AG20443 (cell line): ENCODE measurements around the gene TGFB2.

ENCODE experiments used
- DNase-seq: peaks from one replicate; pipeline ENCODE4 v3.0.0; 2012; ENCODE audit warnings: low spot score, mixed read lengths

Gene TGFB2

GRCh38 chr1:218361298-218362065 lies 16.3 kb downstream of the TGFB2 start:
- DNase-seq, result peak; percentile 50

DNA sequence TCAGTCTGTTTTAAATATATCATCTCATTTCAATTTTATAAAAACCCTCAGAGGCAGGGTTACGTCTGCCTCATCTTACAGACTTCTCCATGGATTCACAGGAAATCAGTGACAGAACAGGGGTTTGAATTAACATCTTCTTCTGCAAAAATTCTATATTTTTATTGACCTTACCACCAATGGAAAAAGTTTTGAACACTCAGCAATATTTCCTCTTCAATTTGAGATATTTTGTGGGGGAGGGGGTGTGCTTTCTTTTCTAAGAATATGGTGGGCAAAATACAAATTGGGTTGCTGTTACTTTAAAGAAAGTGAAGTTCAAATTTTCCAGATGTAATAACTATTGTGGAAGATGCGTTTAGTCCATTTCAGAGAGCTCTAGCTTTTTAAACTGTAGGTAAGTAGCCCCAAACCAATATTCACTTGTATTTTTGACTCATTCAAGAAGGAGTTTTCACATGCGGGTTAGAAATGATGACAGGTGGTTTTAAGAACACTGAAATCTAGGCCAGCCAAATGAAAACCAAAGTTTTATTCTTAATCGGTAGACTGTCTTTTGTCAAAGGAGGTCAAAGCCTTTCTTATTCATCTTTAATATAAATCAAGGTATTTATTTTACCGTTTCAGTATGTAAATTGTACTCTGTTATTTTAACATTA lies 17.4 kb downstream of the TGFB2 start:
- no peak for DNase-seq

GRCh38 chr1:218363141-218363540 lies 18.0 kb downstream of the TGFB2 start:
- DNase-seq, result no peak

GRCh38 chr1:218364028-218364710 lies 19.0 kb downstream of the TGFB2 start:
- no peak for DNase-seq

DNA sequence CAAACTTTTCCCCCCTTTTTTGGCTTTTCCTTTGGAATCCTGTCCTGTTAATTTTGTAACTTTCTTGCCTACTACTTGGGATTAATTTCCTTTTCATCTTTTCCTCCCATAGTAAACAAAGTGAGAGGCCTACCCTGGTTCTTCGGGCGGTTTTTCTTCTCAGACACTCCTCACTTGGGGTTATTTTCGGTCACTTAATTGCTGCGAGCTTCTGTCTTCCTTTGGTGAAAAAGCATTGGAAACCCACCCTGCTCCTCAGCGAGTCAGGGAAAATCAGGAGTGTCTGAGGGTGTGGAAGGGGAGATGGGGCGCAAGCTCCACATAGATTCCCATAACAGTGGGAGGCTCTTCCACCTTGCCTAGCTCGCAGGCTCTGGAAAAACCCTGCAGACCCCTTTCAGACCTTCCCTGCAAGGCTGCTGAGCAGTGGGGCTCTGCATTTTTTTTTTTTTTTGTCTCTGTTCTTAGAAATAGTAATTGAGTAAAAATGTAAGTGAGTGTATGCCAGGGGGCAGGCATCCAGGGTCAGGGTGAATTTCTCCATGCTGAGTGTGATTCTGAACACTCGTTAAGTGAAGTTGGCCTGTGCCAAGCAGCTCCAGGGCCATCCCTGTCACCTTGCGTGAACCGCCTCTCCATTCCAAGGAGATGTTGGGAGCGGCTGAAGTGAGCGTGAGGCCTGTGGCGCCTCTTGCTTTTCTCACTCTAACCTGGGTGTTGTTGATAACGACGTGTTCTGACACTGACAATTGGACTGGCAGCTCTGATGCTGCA lies 20.3 kb downstream of the TGFB2 start:
- DNase-seq, result peak; percentile 39

DNA sequence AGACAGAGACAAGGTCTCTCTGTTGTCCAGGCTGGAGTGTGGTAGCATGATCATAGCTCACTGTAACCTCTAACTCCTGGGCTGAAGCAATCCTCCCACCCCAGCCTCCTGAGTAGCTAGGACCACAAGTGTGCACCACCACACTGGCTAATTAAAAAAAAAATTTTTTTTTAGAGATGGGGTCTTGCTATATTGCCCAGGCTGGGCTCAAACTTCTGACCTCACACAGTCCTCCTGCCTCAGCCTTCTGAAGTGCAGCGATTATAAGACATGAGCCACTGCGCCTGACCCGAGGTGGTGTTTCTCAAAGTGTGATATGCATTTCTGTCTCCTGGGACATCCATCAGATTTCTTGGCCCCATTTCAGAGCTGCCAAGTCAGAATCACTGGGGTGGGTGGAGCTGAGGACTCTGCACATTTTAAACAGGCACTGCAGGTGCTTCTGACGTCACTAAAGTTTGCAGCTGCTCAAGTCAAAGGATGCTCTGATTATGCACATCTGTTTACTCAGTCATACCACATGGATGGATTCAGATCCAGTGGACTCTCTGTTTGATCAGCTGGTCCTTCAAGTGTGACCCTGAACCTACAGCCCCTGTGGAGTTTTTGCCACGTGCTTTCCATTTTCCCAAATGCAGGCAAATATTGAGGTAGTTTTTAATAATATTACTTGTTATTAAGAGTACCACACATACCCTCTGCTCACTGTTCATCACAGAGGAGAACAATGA lies 21.4 kb downstream of the TGFB2 start:
- DNase-seq, result no peak

- DNase-seq, result no peak
Measured at GRCh38 chr1:218367118-218367517, 22.0 kb downstream of the TGFB2 start.

- DNase-seq, result no peak
Measured at GRCh38 chr1:218368686-218369085, 23.6 kb downstream of the TGFB2 start.

- DNase-seq, result peak; percentile 63
Measured at GRCh38 chr1:218369688-218370511, 24.8 kb downstream of the TGFB2 start.

- peak; percentile 62 for DNase-seq
Measured at GRCh38 chr1:218371927-218372672, 27.0 kb downstream of the TGFB2 start.

DNA sequence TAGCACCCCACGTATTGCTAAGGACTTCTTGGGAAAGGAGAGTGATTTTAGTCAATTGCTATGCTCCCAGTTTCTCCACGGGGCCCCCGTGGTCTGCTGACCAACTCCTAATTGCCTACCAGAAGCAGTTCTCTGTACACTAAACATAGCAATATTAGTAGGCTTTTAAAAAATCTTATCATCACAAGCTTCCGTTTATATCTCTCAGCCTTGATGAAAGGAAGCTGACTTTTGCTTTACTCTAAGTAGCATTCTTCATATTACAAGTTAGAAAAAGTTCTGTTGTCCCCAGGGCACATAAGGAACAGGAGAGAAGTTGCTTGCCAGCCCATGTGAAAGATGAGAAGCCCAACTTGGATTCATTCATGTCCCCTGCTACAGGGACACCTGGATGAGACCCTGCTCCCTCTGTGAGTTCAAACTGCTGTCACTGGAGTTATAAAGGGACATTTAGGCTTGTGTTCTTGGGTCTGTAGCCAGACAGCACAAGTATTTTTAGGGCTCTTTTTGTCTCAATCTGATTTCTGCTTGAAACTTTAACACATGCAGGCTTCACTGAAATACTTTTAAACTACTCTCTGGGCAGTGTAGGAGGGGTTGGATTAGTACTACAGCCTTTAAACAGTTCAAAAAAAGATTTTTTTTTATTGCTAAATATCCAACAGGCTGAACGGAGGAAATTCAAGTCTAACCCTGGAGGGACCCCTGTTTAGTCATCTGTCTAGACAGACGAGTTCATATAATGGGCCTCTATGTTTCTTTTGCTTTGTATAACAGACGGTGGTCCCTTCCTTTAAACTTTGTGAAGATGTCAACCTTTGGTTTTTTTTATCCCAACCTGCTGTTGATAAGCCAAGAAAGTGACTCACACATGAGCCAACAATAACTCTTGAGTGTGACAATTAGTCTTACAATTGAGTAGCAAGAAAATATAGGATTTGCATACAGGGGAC lies 29.5 kb downstream of the TGFB2 start:
- no peak for DNase-seq

GRCh38 chr1:218376722-218377121 lies 31.6 kb downstream of the TGFB2 start:
- no peak for DNase-seq

GRCh38 chr1:218377143-218377660 lies 32.1 kb downstream of the TGFB2 start:
- DNase-seq, result peak; percentile 85

- DNase-seq, result peak; percentile 68
Measured at GRCh38 chr1:218380125-218380977, 35.2 kb downstream of the TGFB2 start.

DNA sequence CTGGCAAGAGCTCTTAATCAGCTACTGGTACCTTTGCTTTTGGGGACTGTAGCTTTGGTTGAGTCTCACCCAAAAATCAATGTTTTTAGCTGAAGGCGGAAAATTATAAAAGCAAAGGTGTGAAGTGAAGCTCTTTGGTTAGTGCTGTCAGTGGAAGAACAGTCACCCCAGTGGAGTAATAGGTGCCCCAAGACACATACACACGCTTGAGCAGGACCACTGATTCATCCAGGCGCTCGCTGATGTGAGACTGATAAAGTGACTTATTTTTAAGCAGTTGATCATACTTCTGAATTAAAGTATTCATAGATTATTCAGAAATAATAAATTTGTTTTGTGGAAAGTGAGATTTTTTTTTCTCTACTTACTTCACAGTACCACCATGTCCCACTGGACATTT lies 37.1 kb downstream of the TGFB2 start:
- DNase-seq, result no peak

DNA sequence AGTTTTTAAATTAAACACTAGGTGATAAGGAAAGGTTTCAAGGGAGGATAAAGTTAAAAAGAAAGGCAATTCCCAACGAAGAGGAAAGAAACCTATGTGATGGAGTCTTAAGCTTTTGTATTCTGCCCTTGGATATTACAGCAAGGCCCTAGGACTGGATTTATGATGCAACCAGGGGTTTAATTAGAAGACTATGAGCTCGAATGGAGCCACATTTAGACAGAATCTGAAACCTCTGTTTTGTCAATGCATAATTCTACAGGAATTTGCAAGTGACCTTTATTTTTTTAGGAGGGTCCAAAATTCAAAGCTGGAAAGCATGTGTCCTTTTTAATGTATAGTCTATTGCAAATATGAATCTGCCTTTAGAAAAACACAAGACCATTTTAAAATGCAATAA lies 37.9 kb downstream of the TGFB2 start:
- no peak for DNase-seq

- no peak for DNase-seq
Measured at GRCh38 chr1:218383681-218384080, 38.5 kb downstream of the TGFB2 start.

DNA sequence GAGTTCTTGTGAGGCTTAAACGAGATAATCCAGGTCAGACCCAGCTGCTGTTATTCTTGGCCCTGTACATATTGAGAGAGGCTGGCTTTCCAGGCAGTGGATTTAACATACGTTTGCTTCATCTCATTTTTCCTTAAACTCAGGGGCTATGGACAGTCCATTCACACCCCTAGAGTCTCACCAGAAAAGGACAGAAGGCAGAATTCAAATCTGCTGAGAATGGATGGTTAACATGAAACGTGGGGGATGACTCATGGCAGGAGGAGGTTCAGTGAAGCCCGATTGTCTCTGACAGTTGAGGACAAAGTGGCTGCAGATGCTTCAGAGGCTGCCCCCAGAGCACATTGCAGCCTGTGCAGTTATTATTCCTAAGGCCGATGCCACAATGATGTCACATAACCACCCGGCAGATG lies 39.5 kb downstream of the TGFB2 start:
- DNase-seq, result peak; percentile 41
